Transverse colon (tissue), 4 donors: Measurements from ENCODE around the gene DCLK2. TPM values are rescaled to one million over a fixed set of nuclear protein-coding genes. Genes with fewer than 3 reads are reported as not detected.

ENCODE experiments used
- DNase-seq: peaks from one replicate; pipeline ENCODE4 v3.0.0-alpha.2; 2019
- H3K27ac ChIP-seq, 4 donors: fragments of 200-600 bp; sonication (generic); 2 replicates each; pipeline ENCODE4 v1.5.1; 2016 to 2018; ENCODE audit warnings: inconsistent platforms in 4 of 4
- H3K27me3 ChIP-seq: fragments of 200-600 bp; sonication (generic); 2 replicates; pipeline ENCODE4 v1.5.1; 2017; ENCODE audit warnings: inconsistent platforms
- H3K36me3 ChIP-seq, 4 donors: fragments of 200-600 bp; sonication (generic); 2 replicates each; pipeline ENCODE4 v1.5.1; 2017 to 2019; ENCODE audit warnings: inconsistent platforms in 4 of 4
- H3K4me1 ChIP-seq, 4 donors: fragments of 200-600 bp; sonication (generic); 2 replicates each; pipeline ENCODE4 v1.5.1; 2017 to 2020; ENCODE audit warnings: inconsistent platforms in 4 of 4
- H3K4me3 ChIP-seq, 4 donors: fragments of 200-600 bp; sonication (generic); 1 replicate in 1 of 4; 2 replicates in 3 of 4; pipeline versions ENCODE4 v1.5.1 to v1.6.1; 2017 to 2019; ENCODE audit warnings: inconsistent platforms in 4 of 4
- H3K9me3 ChIP-seq, 2 donors: fragments of 200-600 bp; sonication (generic); 2 replicates each; pipeline ENCODE4 v1.5.1; 2017 to 2019; ENCODE audit warnings: inconsistent platforms in 2 of 2
- EP300 ChIP-seq: sonication (generic); formaldehyde crosslinking; IDR thresholded peaks from one replicate; pipeline ENCODE4 v1.6.1; 2017; ENCODE audit warnings: antibody characterized with exemption, low read depth
- POLR2A ChIP-seq: fragments of 450-650 bp; IDR thresholded peaks from one replicate; pipeline ENCODE4 v1.6.1; 2016; ENCODE audit warnings: antibody characterized with exemption, mild to moderate bottlenecking, moderate library complexity
- POLR2AphosphoS5 ChIP-seq, 3 donors: sonication (generic); formaldehyde crosslinking; IDR thresholded peaks; one replicate each; pipeline ENCODE4 v1.6.1; 2016; ENCODE audit warnings: antibody characterized with exemption in 3 of 3
- WGBS, 2 donors: methylation state at CpG; one replicate each; pipeline ENCODE4 v1.1.5; 2018; ENCODE audit warnings: low coverage in 1 of 2; 5-methylcytosine and 5-hydroxymethylcytosine counted together
- in situ Hi-C, 4 donors: fragments of 200-750 bp; cut with MboI; loops; one replicate each; pipeline versions ENCODE4 v1.15.0 to v1.15.1; 2017; ENCODE audit warnings: low sequenced_read_pairs in 3 of 4, low pct_ligation_motif_present in 1 of 4, low pct_unique_long_range_greater_than_20kb in 1 of 4
- intact Hi-C: fragments of 100-400 bp; cut with DNase I; formaldehyde crosslinking; loops from one replicate; pipeline ENCODE4 v1.15.1; 2023; ENCODE audit warnings: low total_unique reads
- total RNA-seq, 4 donors: library from RNA; depleted of rRNA; stranded (reverse); fragments of >200 nt; gene quantifications; one replicate each; pipeline ENCODE4 v1.1.0, GENCODE V29; 2016
- TF ChIP-seq, protein P1 (sequence below), 5 experiments: fragments of 200-600 bp in 3 of 5; fragments of 450-650 bp in 2 of 5; sonication (generic) in 3 of 5; IDR thresholded peaks; 1 replicate in 2 of 5; 2 replicates in 3 of 5; pipeline ENCODE4 v1.5.1; 2016 to 2017; ENCODE audit warnings: antibody characterized with exemption in 5 of 5, inconsistent platforms in 3 of 5, mild to moderate bottlenecking in 2 of 5, moderate library complexity in 1 of 5

DCLK2 gene
- total RNA-seq, 4 donors from 2014 or later: 3.3 to 19.5 (median 7.5) TPM

DNA sequence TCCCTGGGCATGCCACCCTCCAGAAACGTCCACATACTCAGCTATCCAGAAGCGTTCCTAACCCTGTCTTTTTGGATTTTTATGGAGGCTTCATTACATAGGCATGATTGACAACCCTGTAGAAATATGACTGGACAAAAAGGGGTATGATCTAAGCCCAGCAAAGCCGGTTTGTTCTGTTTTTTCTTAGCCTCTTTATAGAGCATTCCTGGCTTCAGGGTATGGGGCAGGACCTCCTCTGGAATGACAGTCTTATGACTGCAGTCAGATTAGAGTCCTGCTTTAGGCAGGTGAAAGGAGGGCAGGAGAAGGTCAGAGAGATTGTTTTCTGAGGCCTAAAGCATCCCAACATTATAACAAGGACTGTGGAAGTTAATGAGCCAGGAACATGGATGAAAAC is 137.4 kb downstream of the DCLK2 start:
- intact Hi-C loops (loop anchor here (10.0 kb wide), 1 partner anchor 211 kb away; no protein-coding TSS in a partner anchor), in situ Hi-C loops (loop anchor here (10.0 to 25.0 kb wide), 2 partner anchors 203 to 211 kb away; no protein-coding TSS in a partner anchor)
- 54 to 65% methylated on average over 3 of the region's 3 CpGs for WGBS, 2 donors
- TF ChIP-seq EP300 (no peak), POLR2A (no peak), POLR2AphosphoS5 (IDR thresholded peaks at IDR 0.05) (no peak)
- TF ChIP-seq, protein P1, sequence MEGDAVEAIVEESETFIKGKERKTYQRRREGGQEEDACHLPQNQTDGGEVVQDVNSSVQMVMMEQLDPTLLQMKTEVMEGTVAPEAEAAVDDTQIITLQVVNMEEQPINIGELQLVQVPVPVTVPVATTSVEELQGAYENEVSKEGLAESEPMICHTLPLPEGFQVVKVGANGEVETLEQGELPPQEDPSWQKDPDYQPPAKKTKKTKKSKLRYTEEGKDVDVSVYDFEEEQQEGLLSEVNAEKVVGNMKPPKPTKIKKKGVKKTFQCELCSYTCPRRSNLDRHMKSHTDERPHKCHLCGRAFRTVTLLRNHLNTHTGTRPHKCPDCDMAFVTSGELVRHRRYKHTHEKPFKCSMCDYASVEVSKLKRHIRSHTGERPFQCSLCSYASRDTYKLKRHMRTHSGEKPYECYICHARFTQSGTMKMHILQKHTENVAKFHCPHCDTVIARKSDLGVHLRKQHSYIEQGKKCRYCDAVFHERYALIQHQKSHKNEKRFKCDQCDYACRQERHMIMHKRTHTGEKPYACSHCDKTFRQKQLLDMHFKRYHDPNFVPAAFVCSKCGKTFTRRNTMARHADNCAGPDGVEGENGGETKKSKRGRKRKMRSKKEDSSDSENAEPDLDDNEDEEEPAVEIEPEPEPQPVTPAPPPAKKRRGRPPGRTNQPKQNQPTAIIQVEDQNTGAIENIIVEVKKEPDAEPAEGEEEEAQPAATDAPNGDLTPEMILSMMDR (IDR thresholded peaks at IDR 0.05): no peak
- no peaks in the 10 kb centered on the region for H3K27me3 ChIP-seq
- H3K4me1 ChIP-seq: no peaks in the 10 kb centered on the region
- no peak for DNase-seq
- no peaks in the 10 kb centered on the region for H3K36me3 ChIP-seq
- H3K27ac ChIP-seq: no peak overlapping the region
- no peaks in the 10 kb centered on the region for H3K9me3 ChIP-seq
- no peak overlapping the region for H3K4me3 ChIP-seq

DNA sequence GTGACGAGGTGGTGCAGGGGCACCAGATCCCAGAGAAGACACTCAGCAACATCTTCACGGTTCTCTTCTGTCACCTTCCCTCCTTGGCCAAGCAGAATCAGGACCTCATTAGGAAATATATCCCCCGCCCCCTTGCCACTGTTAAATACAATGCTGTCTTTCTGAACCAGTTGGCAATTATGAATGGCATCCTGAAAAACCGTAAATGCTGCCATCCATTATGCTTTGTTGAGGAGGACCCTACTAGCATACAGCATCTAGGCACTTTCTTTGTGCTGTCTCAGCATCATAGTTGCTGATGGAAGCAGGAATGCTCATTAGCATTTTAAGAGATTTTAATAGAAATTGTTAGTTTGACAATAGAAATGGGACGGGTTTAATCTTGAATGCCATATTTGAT is 138.5 kb downstream of the DCLK2 start:
- Histone ChIP-seq H3K36me3 (no peaks in the 10 kb centered on the region), H3K9me3 (no peaks in the 10 kb centered on the region), H3K4me1 (no peaks in the 10 kb centered on the region), H3K27ac (no peak overlapping the region), H3K27me3 (no peaks in the 10 kb centered on the region), H3K4me3 (no peak overlapping the region)
- 88 to 100% methylated on average over 1 to 5 of the region's 5 CpGs for WGBS, 2 donors
- TF ChIP-seq POLR2AphosphoS5 (IDR thresholded peaks at IDR 0.05) (no peak), POLR2A (no peak), EP300 (no peak)
- TF ChIP-seq, protein P1 (IDR thresholded peaks at IDR 0.05): no peak
- in situ Hi-C loops: loop anchor here (10.0 to 25.0 kb wide), 2 partner anchors 204 to 212 kb away; no protein-coding TSS in a partner anchor
- DNase-seq: no peak
- intact Hi-C loops: loop anchor here (10.0 kb wide), 1 partner anchor 212 kb away; no protein-coding TSS in a partner anchor

DNA sequence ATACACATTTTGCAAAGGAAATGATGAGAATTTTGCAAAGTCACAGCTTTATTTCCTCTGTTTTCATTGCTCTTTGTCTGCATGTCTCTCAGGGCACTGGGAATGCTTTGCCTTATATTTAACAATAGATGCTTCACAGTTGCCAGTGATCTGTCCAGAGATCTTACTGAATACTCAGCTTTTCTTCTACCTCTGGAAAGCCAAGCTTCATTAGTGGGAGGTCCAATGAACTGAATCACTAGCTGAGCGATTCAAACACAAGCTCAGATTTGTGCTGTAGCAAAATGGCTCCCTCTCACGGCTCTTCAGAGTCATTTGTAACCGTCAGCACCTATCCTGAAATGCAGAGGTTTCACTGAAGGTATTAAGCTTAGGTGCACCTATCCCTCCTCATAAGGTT is 138.9 kb downstream of the DCLK2 start:
- Histone ChIP-seq H3K4me1 (no peaks in the 10 kb centered on the region), H3K36me3 (no peaks in the 10 kb centered on the region), H3K27ac (no peak overlapping the region), H3K9me3 (no peaks in the 10 kb centered on the region), H3K27me3 (no peaks in the 10 kb centered on the region), H3K4me3 (no peak overlapping the region)
- in situ Hi-C loops (loop anchor here (10.0 to 25.0 kb wide), 2 partner anchors 205 to 212 kb away; no protein-coding TSS in a partner anchor), intact Hi-C loops (loop anchor here (10.0 kb wide), 1 partner anchor 212 kb away; no protein-coding TSS in a partner anchor)
- TF ChIP-seq, protein P1 (IDR thresholded peaks at IDR 0.05): no peak
- TF ChIP-seq POLR2AphosphoS5 (IDR thresholded peaks at IDR 0.05) (no peak), EP300 (no peak), POLR2A (no peak)
- no peak for DNase-seq
- 73% methylated on average over 3 of the region's 3 CpGs; no CpG with 5 or more reads in 1 of the 2 donors for WGBS, 2 donors

DNA sequence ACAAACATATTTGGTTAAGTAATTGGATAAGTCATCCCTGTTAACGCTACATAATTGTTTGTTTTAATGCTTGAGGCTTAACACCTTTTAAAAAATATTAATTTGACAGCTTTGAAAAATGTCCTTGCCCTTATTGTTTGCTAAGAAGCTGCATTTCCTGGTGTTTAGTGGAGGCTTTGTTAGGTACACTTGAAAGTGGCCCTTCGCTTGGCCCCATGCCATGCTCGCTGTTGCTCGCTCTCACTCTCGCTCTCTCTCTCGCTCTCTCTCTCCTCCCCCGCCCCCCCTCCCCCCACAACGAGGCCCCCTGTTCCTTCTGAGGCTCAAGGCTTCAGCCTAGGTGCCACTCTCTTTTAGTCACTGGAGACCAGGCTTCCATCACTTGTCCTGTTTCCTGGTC is 139.6 kb downstream of the DCLK2 start:
- no peaks in the 10 kb centered on the region for H3K4me1 ChIP-seq
- H3K27ac ChIP-seq: no peak overlapping the region
- 71 to 77% methylated on average over 8 of the region's 8 CpGs for WGBS, 2 donors
- intact Hi-C loops (loop anchor here (10.0 kb wide), 1 partner anchor 213 kb away; no protein-coding TSS in a partner anchor), in situ Hi-C loops (loop anchor here (10.0 to 25.0 kb wide), 2 partner anchors 206 to 213 kb away; no protein-coding TSS in a partner anchor)
- no peaks in the 10 kb centered on the region for H3K27me3 ChIP-seq
- no peaks in the 10 kb centered on the region for H3K36me3 ChIP-seq
- no peak for TF ChIP-seq POLR2AphosphoS5 (IDR thresholded peaks at IDR 0.05)
- H3K4me3 ChIP-seq: no peak overlapping the region
- DNase-seq: no peak
- no peaks in the 10 kb centered on the region for H3K9me3 ChIP-seq
